HL-60 (cell line): ENCODE measurements around the gene ANKRD55.

Source experiments
- DNase-seq, 2 experiments: peaks; one replicate each; pipeline ENCODE4 v3.0.0-alpha.2; 2010 to 2020; ENCODE audit warnings: low read depth in 1 of 2, low spot score in 1 of 2
- H3K27ac ChIP-seq: fragments of 250-450 bp; sonication (Bioruptor Pico); replicated peaks from 2 replicates; pipeline ENCODE4 v1.5.1; 2020; ENCODE audit warnings: mild to moderate bottlenecking, moderate library complexity
- H3K27me3 ChIP-seq: fragments of 250-450 bp; sonication (Bioruptor Pico); 2 replicates; pipeline ENCODE4 v1.5.1; 2021; ENCODE audit warnings: mild to moderate bottlenecking, moderate library complexity; ENCODE audit not compliant: insufficient read depth, poor library complexity, severe bottlenecking
- H3K4me3 ChIP-seq: replicated peaks from 2 replicates; pipeline ENCODE4 v1.5.1; 2011; ENCODE audit warnings: mild to moderate bottlenecking, control low read depth, low read length; ENCODE audit not compliant: insufficient read depth
- CTCF ChIP-seq: IDR thresholded peaks from one replicate; pipeline ENCODE4 v1.5.1; 2011; ENCODE audit warnings: low read length, control low read depth, inconsistent platforms; ENCODE audit not compliant: insufficient read depth
- GABPA ChIP-seq: IDR thresholded peaks from 2 replicates; pipeline ENCODE4 v1.6.1; 2012; ENCODE audit warnings: low read depth
- POLR2AphosphoS5 ChIP-seq: IDR thresholded peaks from 2 replicates; pipeline ENCODE4 v1.6.1; 2012; ENCODE audit warnings: low read depth
- REST ChIP-seq: IDR thresholded peaks from 2 replicates; pipeline ENCODE4 v1.6.1; 2012; ENCODE audit warnings: low read depth; ENCODE audit not compliant: insufficient replicate concordance
- SPI1 ChIP-seq: IDR thresholded peaks from 2 replicates; pipeline ENCODE4 v1.6.1; 2012; ENCODE audit warnings: low read depth, mild to moderate bottlenecking, borderline replicate concordance

ANKRD55 gene

GRCh38 chr5:56176155-56176798 is 56.9 kb downstream of the ANKRD55 start:
- H3K4me3 ChIP-seq: no peak overlapping the region
- no peak for TF ChIP-seq POLR2AphosphoS5
- DNase-seq: no peak
- H3K27ac ChIP-seq: no peak overlapping the region
- H3K27me3 ChIP-seq: no peaks in the 10 kb centered on the region

- no peak for DNase-seq
- H3K4me3 ChIP-seq: no peak overlapping the region
- no peak overlapping the region for H3K27ac ChIP-seq
- H3K27me3 ChIP-seq: no peaks in the 10 kb centered on the region
- no peak for TF ChIP-seq CTCF
- no peak for TF ChIP-seq POLR2AphosphoS5
- TF ChIP-seq SPI1: no peak
Measured at GRCh38 chr5:56175488-56175887, 57.6 kb downstream of the ANKRD55 start.

GRCh38 chr5:56175021-56175420 is 58.1 kb downstream of the ANKRD55 start:
- Histone ChIP-seq H3K27ac (no peak overlapping the region), H3K4me3 (no peak overlapping the region), H3K27me3 (no peaks in the 10 kb centered on the region)
- no peak for DNase-seq
- no peak for TF ChIP-seq CTCF
- no peak for TF ChIP-seq GABPA
- TF ChIP-seq REST: no peak
- no peak for TF ChIP-seq SPI1
- TF ChIP-seq POLR2AphosphoS5: no peak

- Histone ChIP-seq H3K4me3 (no peak overlapping the region), H3K27ac (no peak overlapping the region), H3K27me3 (no peaks in the 10 kb centered on the region)
- no peak for TF ChIP-seq SPI1
- no peak for TF ChIP-seq CTCF
- TF ChIP-seq GABPA: no peak
- no peak for TF ChIP-seq POLR2AphosphoS5
- TF ChIP-seq REST: no peak
- no peak for DNase-seq
Measured at GRCh38 chr5:56172241-56172640, 60.9 kb downstream of the ANKRD55 start.
